HEK293T (cell line): ENCODE results near the gene LMX1B.

ENCODE experiments used
- ARNT ChIP-seq: fragments of 450-650 bp; IDR thresholded peaks from 2 replicates; pipeline ENCODE4 v1.6.1; 2017; ENCODE audit warnings: mild to moderate bottlenecking
- BHLHE40 ChIP-seq: fragments of 450-650 bp; IDR thresholded peaks from 2 replicates; pipeline ENCODE4 v1.6.1; 2016; ENCODE audit warnings: mild to moderate bottlenecking, moderate library complexity, borderline replicate concordance
- ELF4 ChIP-seq: fragments of 450-650 bp; IDR thresholded peaks from 2 replicates; pipeline ENCODE4 v1.6.1; 2017; ENCODE audit warnings: antibody characterized with exemption
- FOXA1 ChIP-seq: fragments of 450-650 bp; IDR thresholded peaks from 2 replicates; pipeline ENCODE4 v1.6.1; 2016; ENCODE audit warnings: mild to moderate bottlenecking
- FOXK2 ChIP-seq: fragments of 450-650 bp; IDR thresholded peaks from 2 replicates; pipeline ENCODE4 v1.6.1; 2016; ENCODE audit warnings: mild to moderate bottlenecking
- FOXM1 ChIP-seq: fragments of 450-650 bp; IDR thresholded peaks from 2 replicates; pipeline ENCODE4 v1.6.1; 2017; ENCODE audit warnings: mild to moderate bottlenecking, borderline replicate concordance
- HDGF ChIP-seq: fragments of 450-650 bp; IDR thresholded peaks from 2 replicates; pipeline ENCODE4 v1.6.1; 2017; ENCODE audit warnings: antibody characterized with exemption, borderline replicate concordance
- LEF1 ChIP-seq: fragments of 450-650 bp; IDR thresholded peaks from 2 replicates; pipeline ENCODE4 v1.6.1; 2017; ENCODE audit warnings: mild to moderate bottlenecking, borderline replicate concordance
- NFRKB ChIP-seq: fragments of 450-650 bp; IDR thresholded peaks from 2 replicates; pipeline ENCODE4 v1.6.1; 2016; ENCODE audit warnings: mild to moderate bottlenecking, moderate library complexity
- SP1 ChIP-seq: fragments of 450-650 bp; IDR thresholded peaks from 2 replicates; pipeline ENCODE4 v1.6.1; 2017
- SUZ12 ChIP-seq: fragments of 450-650 bp; IDR thresholded peaks from 2 replicates; pipeline ENCODE4 v1.6.1; 2016; ENCODE audit warnings: mild to moderate bottlenecking
- TARDBP ChIP-seq: fragments of 450-650 bp; IDR thresholded peaks from 2 replicates; pipeline ENCODE4 v1.6.1; 2016
- ZNF384 ChIP-seq: fragments of 450-650 bp; IDR thresholded peaks from 2 replicates; pipeline ENCODE4 v1.6.1; 2016
- TF ChIP-seq, protein P1 (sequence below): fragments of 450-650 bp; IDR thresholded peaks from 2 replicates; pipeline ENCODE4 v1.6.1; 2016

DNA sequence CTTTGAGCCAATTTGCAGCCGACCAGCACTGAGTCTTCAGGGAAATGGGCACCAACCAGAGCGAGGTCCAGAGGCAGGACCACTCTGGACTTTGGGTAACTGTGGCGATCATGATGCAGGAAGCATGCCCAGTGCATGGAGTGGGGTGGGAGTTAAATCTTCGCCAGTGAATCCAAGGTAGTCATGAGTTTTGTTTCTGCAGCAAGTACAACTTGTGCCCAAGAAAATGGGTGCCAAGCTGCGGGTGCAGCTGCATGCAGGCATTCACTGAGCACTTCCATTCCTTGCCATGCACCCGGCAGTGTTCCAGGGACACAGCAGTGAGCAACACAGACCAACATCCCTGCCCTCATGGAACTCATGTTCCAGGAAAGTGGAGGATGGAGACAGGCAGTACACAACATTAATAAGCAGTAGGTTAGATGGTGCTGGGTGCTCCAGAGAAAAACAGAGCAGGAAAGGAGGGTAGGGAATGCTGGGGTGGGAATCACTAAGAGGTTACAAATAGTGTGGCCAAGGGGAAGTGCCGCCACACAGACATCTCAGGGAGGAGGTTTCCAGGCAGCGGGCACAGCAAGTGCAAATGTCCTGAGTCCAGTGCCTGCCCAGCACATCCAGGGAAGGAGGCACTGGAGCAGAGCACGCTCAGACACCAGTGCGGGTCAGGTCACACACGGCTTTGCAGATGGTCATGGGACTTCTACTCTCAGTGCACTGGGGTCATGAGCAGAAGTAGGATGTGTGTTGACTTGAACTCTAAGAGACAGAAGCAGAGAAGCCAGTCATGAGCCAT lies 48.2 kb upstream of the LMX1B start:
- no peak for TF ChIP-seq ELF4
- TF ChIP-seq ARNT = no peak
- TF ChIP-seq TARDBP = no peak
- TF ChIP-seq FOXK2 = no peak
- TF ChIP-seq FOXM1 = no peak
- no peak for TF ChIP-seq HDGF
- TF ChIP-seq BHLHE40 = no peak
- no peak for TF ChIP-seq ZNF384
- no peak for TF ChIP-seq FOXA1
- TF ChIP-seq NFRKB = no peak
- no peak for TF ChIP-seq SUZ12
- TF ChIP-seq, protein P1, sequence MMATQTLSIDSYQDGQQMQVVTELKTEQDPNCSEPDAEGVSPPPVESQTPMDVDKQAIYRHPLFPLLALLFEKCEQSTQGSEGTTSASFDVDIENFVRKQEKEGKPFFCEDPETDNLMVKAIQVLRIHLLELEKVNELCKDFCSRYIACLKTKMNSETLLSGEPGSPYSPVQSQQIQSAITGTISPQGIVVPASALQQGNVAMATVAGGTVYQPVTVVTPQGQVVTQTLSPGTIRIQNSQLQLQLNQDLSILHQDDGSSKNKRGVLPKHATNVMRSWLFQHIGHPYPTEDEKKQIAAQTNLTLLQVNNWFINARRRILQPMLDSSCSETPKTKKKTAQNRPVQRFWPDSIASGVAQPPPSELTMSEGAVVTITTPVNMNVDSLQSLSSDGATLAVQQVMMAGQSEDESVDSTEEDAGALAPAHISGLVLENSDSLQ = no peak
- no peak for TF ChIP-seq LEF1
- no peak for TF ChIP-seq SP1
